ENCODE measurements around the gene MVP.

DNA sequence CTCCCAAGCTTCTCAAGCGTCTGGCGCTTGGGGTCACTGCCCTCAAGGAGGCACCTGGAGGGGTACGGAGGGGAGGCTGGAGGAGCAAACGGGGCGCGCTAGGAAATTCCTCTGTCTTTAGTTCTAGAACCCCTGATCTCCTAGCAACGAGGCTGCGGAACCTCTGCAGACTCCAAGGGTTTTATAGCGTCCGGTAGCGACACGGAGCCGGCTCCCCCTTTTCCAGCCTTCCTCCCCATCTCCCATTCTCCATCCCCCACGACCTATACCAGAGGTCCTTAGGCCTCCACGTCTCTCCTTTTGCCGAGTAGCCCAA lies 43.4 kb downstream of the MVP start:
- TF ChIP-seq, protein P1, sequence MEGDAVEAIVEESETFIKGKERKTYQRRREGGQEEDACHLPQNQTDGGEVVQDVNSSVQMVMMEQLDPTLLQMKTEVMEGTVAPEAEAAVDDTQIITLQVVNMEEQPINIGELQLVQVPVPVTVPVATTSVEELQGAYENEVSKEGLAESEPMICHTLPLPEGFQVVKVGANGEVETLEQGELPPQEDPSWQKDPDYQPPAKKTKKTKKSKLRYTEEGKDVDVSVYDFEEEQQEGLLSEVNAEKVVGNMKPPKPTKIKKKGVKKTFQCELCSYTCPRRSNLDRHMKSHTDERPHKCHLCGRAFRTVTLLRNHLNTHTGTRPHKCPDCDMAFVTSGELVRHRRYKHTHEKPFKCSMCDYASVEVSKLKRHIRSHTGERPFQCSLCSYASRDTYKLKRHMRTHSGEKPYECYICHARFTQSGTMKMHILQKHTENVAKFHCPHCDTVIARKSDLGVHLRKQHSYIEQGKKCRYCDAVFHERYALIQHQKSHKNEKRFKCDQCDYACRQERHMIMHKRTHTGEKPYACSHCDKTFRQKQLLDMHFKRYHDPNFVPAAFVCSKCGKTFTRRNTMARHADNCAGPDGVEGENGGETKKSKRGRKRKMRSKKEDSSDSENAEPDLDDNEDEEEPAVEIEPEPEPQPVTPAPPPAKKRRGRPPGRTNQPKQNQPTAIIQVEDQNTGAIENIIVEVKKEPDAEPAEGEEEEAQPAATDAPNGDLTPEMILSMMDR (IDR thresholded peaks at IDR 0.05): no peak
- TF ChIP-seq POLR2AphosphoS5 (IDR thresholded peaks at IDR 0.05): no peak
- TF ChIP-seq EP300 (IDR thresholded peaks at IDR 0.05): no peak
- no peak for TF ChIP-seq POLR2A (IDR thresholded peaks at IDR 0.05)

Measured in gastroesophageal sphincter (tissue), 3 donors.